Trophoblast cell (in vitro differentiated cells and primary cell): Measurements from ENCODE around the gene GSTCD.

Source experiments
- DNase-seq, 2 donors: peaks; one replicate each; pipeline ENCODE4 v3.0.0-alpha.2; 2016
- H2AFZ ChIP-seq: 2 replicates; pipeline ENCODE4 v1.6.1; 2013; ENCODE audit warnings: low read length, moderate library complexity, mild to moderate bottlenecking; ENCODE audit not compliant: insufficient read depth, poor library complexity
- H2AK5ac ChIP-seq: 2 replicates; pipeline ENCODE4 v1.6.1; 2013; ENCODE audit warnings: mild to moderate bottlenecking, low read length
- H2BK120ac ChIP-seq: 2 replicates; pipeline ENCODE4 v1.6.1; 2013; ENCODE audit warnings: low read length, mild to moderate bottlenecking, moderate library complexity; ENCODE audit not compliant: insufficient read depth, poor library complexity
- H2BK12ac ChIP-seq: 2 replicates; pipeline ENCODE4 v1.6.1; 2013; ENCODE audit warnings: mild to moderate bottlenecking, low read length, moderate library complexity
- H2BK5ac ChIP-seq: 2 replicates; pipeline ENCODE4 v1.6.1; 2013; ENCODE audit warnings: low read length, low read depth, moderate library complexity, mild to moderate bottlenecking; ENCODE audit not compliant: poor library complexity
- H3K14ac ChIP-seq: 2 replicates; pipeline ENCODE4 v1.6.1; 2013; ENCODE audit warnings: mild to moderate bottlenecking, low read length
- H3K18ac ChIP-seq: 2 replicates; pipeline ENCODE4 v1.6.1; 2013; ENCODE audit warnings: mild to moderate bottlenecking, low read length
- H3K23ac ChIP-seq: 2 replicates; pipeline ENCODE4 v1.6.1; 2013; ENCODE audit warnings: low read length
- H3K27ac ChIP-seq: 2 replicates; pipeline ENCODE4 v1.5.1; 2013; ENCODE audit warnings: low read depth, mild to moderate bottlenecking, inconsistent platforms, low read length, moderate library complexity
- H3K27me3 ChIP-seq: 2 replicates; pipeline ENCODE4 v1.6.1; 2013; ENCODE audit warnings: inconsistent platforms, mild to moderate bottlenecking, low read length, moderate library complexity; ENCODE audit not compliant: insufficient read depth
- H3K36me3 ChIP-seq, 2 experiments: 1 replicate in 1 of 2; 2 replicates in 1 of 2; pipeline ENCODE4 v1.6.1; 2013; ENCODE audit warnings: low read length in 2 of 2, mild to moderate bottlenecking in 2 of 2, moderate library complexity in 1 of 2; ENCODE audit not compliant: insufficient read depth in 2 of 2, control insufficient read depth in 1 of 2
- H3K4ac ChIP-seq: 2 replicates; pipeline ENCODE4 v1.6.1; 2013; ENCODE audit warnings: low read depth, mild to moderate bottlenecking, low read length, moderate library complexity
- H3K4me1 ChIP-seq, 2 experiments: 1 replicate in 1 of 2; 2 replicates in 1 of 2; pipeline ENCODE4 v1.6.1; 2013; ENCODE audit warnings: low read length in 2 of 2, mild to moderate bottlenecking in 2 of 2, moderate library complexity in 1 of 2; ENCODE audit not compliant: insufficient read depth in 2 of 2, control insufficient read depth in 1 of 2
- H3K4me2 ChIP-seq: 2 replicates; pipeline ENCODE4 v1.6.1; 2013; ENCODE audit warnings: inconsistent platforms, mild to moderate bottlenecking, low read length, moderate library complexity
- H3K4me3 ChIP-seq: 2 replicates; pipeline ENCODE4 v1.5.1; 2013; ENCODE audit warnings: mild to moderate bottlenecking, low read depth, low read length, inconsistent platforms
- H3K79me1 ChIP-seq: one replicate; pipeline ENCODE4 v1.6.1; 2013; ENCODE audit warnings: low read length
- H3K79me2 ChIP-seq: 2 replicates; pipeline ENCODE4 v1.6.1; 2013; ENCODE audit warnings: low read length, mild to moderate bottlenecking; ENCODE audit not compliant: control insufficient read depth, insufficient read depth, poor library complexity
- H3K9ac ChIP-seq: 2 replicates; pipeline ENCODE4 v1.6.1; 2013; ENCODE audit warnings: mild to moderate bottlenecking, low read length
- H3K9me3 ChIP-seq: 2 replicates; pipeline ENCODE4 v1.6.1; 2013; ENCODE audit warnings: low read depth, mild to moderate bottlenecking, control low read depth, inconsistent platforms, low read length; ENCODE audit not compliant: insufficient read depth
- H4K12ac ChIP-seq: 2 replicates; pipeline ENCODE4 v1.6.1; 2013; ENCODE audit warnings: low read depth, mild to moderate bottlenecking, low read length, moderate library complexity
- H4K8ac ChIP-seq: 2 replicates; pipeline ENCODE4 v1.6.1; 2013; ENCODE audit warnings: low read depth, mild to moderate bottlenecking, low read length, moderate library complexity
- H4K91ac ChIP-seq: one replicate; pipeline ENCODE4 v1.6.1; 2013; ENCODE audit warnings: low read depth, mild to moderate bottlenecking, low read length, moderate library complexity
- WGBS: extraction: QIAGEN DNeasy Blood & Tissue Kit; methylation state at CpG from one replicate; pipeline ENCODE4 v1.1.7; 2013; ENCODE audit warnings: missing lambda C conversion rate; ENCODE audit not compliant: insufficient read length, insufficient coverage; ENCODE audit errors: extremely low coverage; 5-methylcytosine and 5-hydroxymethylcytosine counted together

The GSTCD gene

DNA sequence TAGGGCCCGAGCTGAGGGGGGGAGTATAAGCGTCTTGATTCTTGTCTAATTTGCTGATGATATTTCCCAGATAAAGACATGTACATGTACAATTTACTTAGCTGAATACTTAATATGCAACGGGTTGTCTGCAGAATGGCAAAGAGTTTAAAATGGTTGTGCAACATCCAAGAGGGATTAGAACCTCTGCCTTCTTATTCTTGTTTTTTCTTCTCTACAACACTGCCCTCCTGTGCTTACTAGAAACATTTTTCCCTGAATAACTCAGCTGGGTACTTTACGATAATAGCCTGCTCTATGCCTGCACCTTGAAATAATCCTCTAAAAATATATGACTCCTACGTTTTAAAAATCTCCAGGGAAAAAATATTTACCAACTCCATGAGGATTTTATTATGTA lies 41.9 kb upstream of the GSTCD start:
- H4K8ac ChIP-seq: no peak overlapping the region
- H2BK12ac ChIP-seq: no peak overlapping the region
- H3K9ac ChIP-seq: no peak overlapping the region
- no peak overlapping the region for H3K4me3 ChIP-seq
- no peak overlapping the region for H2BK120ac ChIP-seq
- no peaks in the 10 kb centered on the region for H3K27me3 ChIP-seq
- H4K91ac ChIP-seq: no peak overlapping the region
- H2AK5ac ChIP-seq: no peak overlapping the region
- no peak overlapping the region for H3K27ac ChIP-seq
- H2BK5ac ChIP-seq: no peak overlapping the region
- H3K4ac ChIP-seq: no peak overlapping the region
- no peaks in the 10 kb centered on the region for H3K79me2 ChIP-seq
- WGBS: no CpG with 5 or more reads among the region's 5 CpGs
- no peak overlapping the region for H3K14ac ChIP-seq
- H3K23ac ChIP-seq: no peak overlapping the region
- H4K12ac ChIP-seq: no peak overlapping the region
- H3K18ac ChIP-seq: no peak overlapping the region
- no peak overlapping the region for H3K4me2 ChIP-seq
- H3K79me1 ChIP-seq: no peaks in the 10 kb centered on the region
- H3K9me3 ChIP-seq: no peaks in the 10 kb centered on the region
- no peaks in the 10 kb centered on the region for H3K36me3 ChIP-seq
- no peaks in the 10 kb centered on the region for H3K4me1 ChIP-seq
- peak in 1 of 2 donors; percentile 59 for DNase-seq
- H2AFZ ChIP-seq: no peak overlapping the region

- Histone ChIP-seq H3K4me2 (no peak overlapping the region), H3K9ac (no peak overlapping the region), H3K18ac (no peak overlapping the region)
These were observed 37.9 kb upstream of the GSTCD start for GRCh38 chr4:105670684-105671083.

DNA sequence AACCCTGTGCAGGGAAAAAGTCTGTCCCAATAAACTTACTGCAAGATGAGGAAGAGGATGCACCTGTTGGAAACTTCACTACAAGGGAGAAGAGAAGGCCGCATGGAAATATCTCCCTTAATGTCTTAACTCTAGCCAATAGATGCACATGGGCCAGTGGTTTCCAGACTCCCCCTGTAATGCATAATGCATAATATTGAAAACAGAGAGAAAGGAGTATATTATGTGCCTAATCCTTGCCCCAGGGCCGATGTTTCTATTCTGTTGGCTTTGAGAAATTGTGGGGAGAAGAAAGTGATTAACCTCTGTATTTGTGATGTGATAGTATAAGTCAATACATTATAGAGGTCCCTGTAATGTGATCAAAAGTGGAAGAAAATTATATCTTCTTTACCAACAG lies 37.3 kb upstream of the GSTCD start:
- no CpG with 5 or more reads among the region's 2 CpGs for WGBS
- H3K9me3 ChIP-seq: no peaks in the 10 kb centered on the region
- no peak overlapping the region for H3K14ac ChIP-seq

More at GRCh38 chr4:105670684-105671083, 37.9 kb upstream of the GSTCD start:
- H3K27ac ChIP-seq: no peak overlapping the region
- no peak overlapping the region for H4K91ac ChIP-seq
- H2BK5ac ChIP-seq: no peak overlapping the region
- H3K79me1 ChIP-seq: no peaks in the 10 kb centered on the region
- H2BK12ac ChIP-seq: no peak overlapping the region
- no peak overlapping the region for H3K4me3 ChIP-seq
- H3K14ac ChIP-seq: no peak overlapping the region
- no peak overlapping the region for H4K12ac ChIP-seq
- H2AFZ ChIP-seq: no peak overlapping the region
- H4K8ac ChIP-seq: no peak overlapping the region
- no peaks in the 10 kb centered on the region for H3K4me1 ChIP-seq
- no peak for DNase-seq
- H3K9me3 ChIP-seq: no peaks in the 10 kb centered on the region
- no peaks in the 10 kb centered on the region for H3K27me3 ChIP-seq
- H3K4ac ChIP-seq: no peak overlapping the region
- no peaks in the 10 kb centered on the region for H3K79me2 ChIP-seq
- H3K36me3 ChIP-seq: no peaks in the 10 kb centered on the region
- no peak overlapping the region for H2BK120ac ChIP-seq
- H3K23ac ChIP-seq: no peak overlapping the region
- H2AK5ac ChIP-seq: no peak overlapping the region

GRCh38 chr4:105674011-105674410 lies 34.6 kb upstream of the GSTCD start:
- no peaks in the 10 kb centered on the region for H3K27me3 ChIP-seq
- no peak overlapping the region for H4K8ac ChIP-seq
- H2AFZ ChIP-seq: no peak overlapping the region
- H3K4ac ChIP-seq: no peak overlapping the region
- H3K4me1 ChIP-seq: no peaks in the 10 kb centered on the region
- no peak overlapping the region for H3K4me3 ChIP-seq
- H4K12ac ChIP-seq: no peak overlapping the region
- no peak overlapping the region for H3K23ac ChIP-seq
- H3K14ac ChIP-seq: no peak overlapping the region
- no peak overlapping the region for H3K18ac ChIP-seq
- no peak overlapping the region for H3K9ac ChIP-seq
- H3K79me2 ChIP-seq: no peaks in the 10 kb centered on the region
- no peak overlapping the region for H3K4me2 ChIP-seq
- no peaks in the 10 kb centered on the region for H3K36me3 ChIP-seq
- H3K27ac ChIP-seq: no peak overlapping the region
- DNase-seq: no peak
- no peak overlapping the region for H2BK12ac ChIP-seq
- H3K9me3 ChIP-seq: no peaks in the 10 kb centered on the region
- no peaks in the 10 kb centered on the region for H3K79me1 ChIP-seq
- no CpG with 5 or more reads among the region's 1 CpG for WGBS
- no peak overlapping the region for H2AK5ac ChIP-seq
- no peak overlapping the region for H2BK120ac ChIP-seq
- H4K91ac ChIP-seq: no peak overlapping the region
- no peak overlapping the region for H2BK5ac ChIP-seq

More for the DNA sequence above, 37.3 kb upstream of the GSTCD start:
- Histone ChIP-seq H2BK5ac (no peak overlapping the region), H3K4me1 (no peaks in the 10 kb centered on the region), H3K27ac (no peak overlapping the region), H3K4me3 (no peak overlapping the region), H2AFZ (no peak overlapping the region), H3K18ac (no peak overlapping the region), H4K12ac (no peak overlapping the region), H3K79me2 (no peaks in the 10 kb centered on the region), H4K91ac (no peak overlapping the region), H3K79me1 (no peaks in the 10 kb centered on the region), H2BK12ac (no peak overlapping the region), H3K27me3 (no peaks in the 10 kb centered on the region), H3K4ac (no peak overlapping the region), H3K23ac (no peak overlapping the region), H3K9ac (no peak overlapping the region), H2AK5ac (no peak overlapping the region), H3K4me2 (no peak overlapping the region), H3K36me3 (no peaks in the 10 kb centered on the region), H4K8ac (no peak overlapping the region), H2BK120ac (no peak overlapping the region)
- DNase-seq: no peak
